ENCODE data around the gene COP1. TPM values are rescaled to one million over a fixed set of nuclear protein-coding genes. Genes with fewer than 3 reads are reported as not detected.
"Not testable (repeated sequence)": the region's sequence is repeated elsewhere in the genome, so short reads cannot be mapped to it uniquely, and the experiment has no call there.

COP1 gene
- total RNA-seq, 1 donor from 2014 or later, result 23.4 TPM

- intact Hi-C loops (cut with DNase I), result no loop called here
- ATAC-seq, result no peak
Measured at GRCh38 chr1:176066709-176067108, 140.4 kb downstream of the COP1 start.

GRCh38 chr1:176058686-176059085, 148.4 kb downstream of the COP1 start:
- no peak for DNase-seq (ENCODE audit: missing footprints)
- no peak for ATAC-seq
- intact Hi-C loops (cut with DNase I), result no loop called here

More at GRCh38 chr1:176066709-176067108, 140.4 kb downstream of the COP1 start:
- no peak for DNase-seq (ENCODE audit: missing footprints)

GRCh38 chr1:176056312-176056711, 150.8 kb downstream of the COP1 start:
- ATAC-seq, result no peak
- no peak for DNase-seq (ENCODE audit: missing footprints)

GRCh38 chr1:176055398-176055797, 151.7 kb downstream of the COP1 start:
- ATAC-seq, result no peak
- no peak for DNase-seq (ENCODE audit: missing footprints)
- intact Hi-C loops (cut with DNase I), result no loop called here

More at GRCh38 chr1:176056312-176056711, 150.8 kb downstream of the COP1 start:
- intact Hi-C loops (cut with DNase I), result no loop called here

- intact Hi-C loops (cut with DNase I), result no loop called here
- ATAC-seq, result no peak
- DNase-seq (ENCODE audit: missing footprints), result no peak
Measured at GRCh38 chr1:176051902-176052518, 155.1 kb downstream of the COP1 start.

- ATAC-seq (no peak), DNase-seq (ENCODE audit: missing footprints) (no peak)
- intact Hi-C loops (cut with DNase I), result no loop called here
Measured at GRCh38 chr1:176051402-176051801, 155.7 kb downstream of the COP1 start.

- ATAC-seq (no peak), DNase-seq (ENCODE audit: missing footprints) (no peak)
- intact Hi-C loops (cut with DNase I), result no loop called here
Measured at GRCh38 chr1:176049582-176049981, 157.5 kb downstream of the COP1 start.

- intact Hi-C loops (cut with DNase I), result no loop called here
- DNase-seq (ENCODE audit: missing footprints) (no peak), ATAC-seq (no peak)
Measured at GRCh38 chr1:176046926-176047325, 160.2 kb downstream of the COP1 start.

GRCh38 chr1:176043537-176043936, 163.5 kb downstream of the COP1 start:
- intact Hi-C loops (cut with DNase I), result no loop called here
- ATAC-seq, result no peak
- DNase-seq (ENCODE audit: missing footprints), result no peak

- DNase-seq (ENCODE audit: missing footprints) (no peak), ATAC-seq (no peak)
- intact Hi-C loops (cut with DNase I), result no loop called here
Measured at GRCh38 chr1:176033881-176034280, 173.2 kb downstream of the COP1 start.

- intact Hi-C loops (cut with DNase I), result no loop called here
- ATAC-seq, result no peak
Measured at GRCh38 chr1:176033474-176033873, 173.6 kb downstream of the COP1 start.

GRCh38 chr1:176032040-176032645, 174.9 kb downstream of the COP1 start:
- intact Hi-C loops (cut with DNase I), result no loop called here
- ATAC-seq, result no peak
- DNase-seq (ENCODE audit: missing footprints), result no peak

More at GRCh38 chr1:176033474-176033873, 173.6 kb downstream of the COP1 start:
- DNase-seq (ENCODE audit: missing footprints), result no peak

- intact Hi-C loops (cut with DNase I), result no loop called here
- no peak for ATAC-seq
- no peak for DNase-seq (ENCODE audit: missing footprints)
Measured at GRCh38 chr1:176029609-176030008, 177.5 kb downstream of the COP1 start.

- DNase-seq (ENCODE audit: missing footprints), result no peak
- ATAC-seq, result no peak
- intact Hi-C loops (cut with DNase I), result no loop called here
Measured at GRCh38 chr1:176029155-176029554, 177.9 kb downstream of the COP1 start.

GRCh38 chr1:176027934-176028333, 179.2 kb downstream of the COP1 start:
- DNase-seq (ENCODE audit: missing footprints); intact Hi-C loops (cut with DNase I); ATAC-seq: not testable (repeated sequence)

GRCh38 chr1:176022574-176022973, 184.5 kb downstream of the COP1 start:
- no peak for DNase-seq (ENCODE audit: missing footprints)

GRCh38 chr1:176017722-176018121, 189.4 kb downstream of the COP1 start:
- intact Hi-C loops (cut with DNase I), result no loop called here

More at GRCh38 chr1:176022574-176022973, 184.5 kb downstream of the COP1 start:
- intact Hi-C loops (cut with DNase I), result no loop called here
- no peak for ATAC-seq

GRCh38 chr1:176009951-176010350, 197.1 kb downstream of the COP1 start:
- ATAC-seq (no peak), DNase-seq (ENCODE audit: missing footprints) (no peak)
- intact Hi-C loops (cut with DNase I), result no loop called here

More at GRCh38 chr1:176017722-176018121, 189.4 kb downstream of the COP1 start:
- DNase-seq (ENCODE audit: missing footprints) (no peak), ATAC-seq (no peak)

GRCh38 chr1:176007756-176008389, 199.2 kb downstream of the COP1 start:
- intact Hi-C loops (cut with DNase I); ATAC-seq; DNase-seq (ENCODE audit: missing footprints): not testable (repeated sequence)

- ATAC-seq; intact Hi-C loops (cut with DNase I); DNase-seq (ENCODE audit: missing footprints): not testable (repeated sequence)
Measured at GRCh38 chr1:175994660-175995059, 212.4 kb downstream of the COP1 start.
